Measurements from ENCODE around the gene SORL1-AS1.

SORL1-AS1 gene

GRCh38 chr11:121451178-121451985 lies 1.4 kb downstream of the SORL1-AS1 start:
- peak; percentile 49 for DNase-seq

- no peak for DNase-seq
Observed at GRCh38 chr11:121450401-121450800, 2.4 kb downstream of the SORL1-AS1 start.

- DNase-seq, result no peak
Observed at GRCh38 chr11:121449626-121450025, 3.1 kb downstream of the SORL1-AS1 start.

- DNase-seq, result no peak
Observed at GRCh38 chr11:121449123-121449522, 3.6 kb downstream of the SORL1-AS1 start.

- DNase-seq, result peak; percentile 27
Observed at GRCh38 chr11:121448431-121448941, 4.3 kb downstream of the SORL1-AS1 start.

GRCh38 chr11:121448011-121448410 lies 4.8 kb downstream of the SORL1-AS1 start:
- no peak for DNase-seq

GRCh38 chr11:121446752-121447156 lies 6.0 kb downstream of the SORL1-AS1 start:
- DNase-seq, result no peak

- no peak for DNase-seq
Observed at GRCh38 chr11:121445071-121445768, 7.5 kb downstream of the SORL1-AS1 start.

GRCh38 chr11:121444526-121444925 lies 8.2 kb downstream of the SORL1-AS1 start:
- no peak for DNase-seq

GRCh38 chr11:121443688-121444275 lies 9.0 kb downstream of the SORL1-AS1 start:
- DNase-seq, result peak; percentile 36

GRCh38 chr11:121441521-121441920 lies 11.2 kb downstream of the SORL1-AS1 start:
- DNase-seq, result no peak

- DNase-seq, result no peak
Observed at GRCh38 chr11:121439759-121440158, 13.0 kb downstream of the SORL1-AS1 start.

GRCh38 chr11:121439337-121439736 lies 13.4 kb downstream of the SORL1-AS1 start:
- DNase-seq, result no peak

GRCh38 chr11:121437686-121438078 lies 15.1 kb downstream of the SORL1-AS1 start:
- no peak for DNase-seq

GRCh38 chr11:121437018-121437685 lies 15.6 kb downstream of the SORL1-AS1 start:
- DNase-seq, result no peak

GRCh38 chr11:121435551-121436511 lies 16.9 kb downstream of the SORL1-AS1 start:
- DNase-seq, result no peak

- no peak for DNase-seq
Observed at GRCh38 chr11:121435132-121435531, 17.6 kb downstream of the SORL1-AS1 start.

- DNase-seq, result no peak
Observed at GRCh38 chr11:121431820-121432526, 20.8 kb downstream of the SORL1-AS1 start.

GRCh38 chr11:121429556-121429955 lies 23.2 kb downstream of the SORL1-AS1 start:
- no peak for DNase-seq

GRCh38 chr11:121427400-121427744 lies 25.4 kb downstream of the SORL1-AS1 start:
- DNase-seq, result no peak
